ENCODE results near the gene SERPINH1. TPM values are rescaled to one million over a fixed set of nuclear protein-coding genes. Genes with fewer than 3 reads are reported as not detected.

SERPINH1 gene
- total RNA-seq (1 to 10 TPM; 3.5 to 4.1 TPM), total RNA-seq (2.8 to 36.2 (median 18.9) reads per million in 172 experiments)
- polyA plus RNA-seq (2013, experiment 1 of 2): 8.3 TPM
- polyA plus RNA-seq (2013, experiment 2 of 2): 16.6 TPM

DNA sequence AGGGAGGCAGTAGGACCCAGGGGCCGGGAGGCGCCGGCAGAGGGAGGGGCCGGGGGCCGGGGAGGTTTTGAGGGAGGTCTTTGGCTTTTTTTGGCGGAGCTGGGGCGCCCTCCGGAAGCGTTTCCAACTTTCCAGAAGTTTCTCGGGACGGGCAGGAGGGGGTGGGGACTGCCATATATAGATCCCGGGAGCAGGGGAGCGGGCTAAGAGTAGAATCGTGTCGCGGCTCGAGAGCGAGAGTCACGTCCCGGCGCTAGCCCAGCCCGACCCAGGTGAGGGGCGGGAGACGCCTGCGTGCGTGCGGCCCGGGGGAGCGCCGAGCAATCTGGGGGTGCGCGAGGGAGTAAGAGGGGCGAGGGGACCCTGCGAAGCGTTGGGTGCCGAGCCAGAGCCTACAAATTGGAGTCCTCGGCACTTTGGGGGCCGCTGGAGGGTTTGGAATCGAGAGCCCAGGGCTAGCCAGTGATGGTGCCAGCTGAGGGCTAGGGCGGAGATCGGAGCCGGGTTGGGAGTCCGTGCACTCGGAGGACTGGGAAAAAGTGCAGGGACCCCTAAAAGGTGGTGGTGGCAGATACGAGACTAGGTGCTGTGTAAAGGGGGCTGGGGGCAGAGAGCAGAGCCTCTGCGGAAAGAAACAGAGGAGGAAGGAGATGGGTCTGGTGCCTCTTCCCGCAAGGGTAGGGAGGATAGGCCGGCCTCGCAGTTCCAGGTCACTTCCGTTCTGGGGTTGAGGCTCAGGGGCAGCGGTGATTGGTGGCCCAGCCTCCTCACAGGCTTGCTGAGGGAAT is at the start of gene SERPINH1:
Gene SERPINH1, plus strand, starts transcription at position 206 of the 788 bp plus-strand sequence. CDS start 4,097 bp downstream, outside the sequence.
- TF ChIP-seq, protein P1, sequence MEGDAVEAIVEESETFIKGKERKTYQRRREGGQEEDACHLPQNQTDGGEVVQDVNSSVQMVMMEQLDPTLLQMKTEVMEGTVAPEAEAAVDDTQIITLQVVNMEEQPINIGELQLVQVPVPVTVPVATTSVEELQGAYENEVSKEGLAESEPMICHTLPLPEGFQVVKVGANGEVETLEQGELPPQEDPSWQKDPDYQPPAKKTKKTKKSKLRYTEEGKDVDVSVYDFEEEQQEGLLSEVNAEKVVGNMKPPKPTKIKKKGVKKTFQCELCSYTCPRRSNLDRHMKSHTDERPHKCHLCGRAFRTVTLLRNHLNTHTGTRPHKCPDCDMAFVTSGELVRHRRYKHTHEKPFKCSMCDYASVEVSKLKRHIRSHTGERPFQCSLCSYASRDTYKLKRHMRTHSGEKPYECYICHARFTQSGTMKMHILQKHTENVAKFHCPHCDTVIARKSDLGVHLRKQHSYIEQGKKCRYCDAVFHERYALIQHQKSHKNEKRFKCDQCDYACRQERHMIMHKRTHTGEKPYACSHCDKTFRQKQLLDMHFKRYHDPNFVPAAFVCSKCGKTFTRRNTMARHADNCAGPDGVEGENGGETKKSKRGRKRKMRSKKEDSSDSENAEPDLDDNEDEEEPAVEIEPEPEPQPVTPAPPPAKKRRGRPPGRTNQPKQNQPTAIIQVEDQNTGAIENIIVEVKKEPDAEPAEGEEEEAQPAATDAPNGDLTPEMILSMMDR (IDR thresholded peaks at IDR 0.05): no peak
- Histone ChIP-seq H3K27me3 (ENCODE audit: control insufficient read depth in 1 of 2, insufficient read depth in 2 of 2, low read length in 2 of 2) (no peaks in the 10 kb centered on the region), H3K9me3 (ENCODE audit: control insufficient read depth in 1 of 2, insufficient read depth in 1 of 2, low read length in 2 of 2) (no peaks in the 10 kb centered on the region), H3K27ac (ENCODE audit: low read depth in 1 of 2, low read length in 2 of 2) (peak within 1 kb of the TSS; percentile 41 to 79), H3K36me3 (ENCODE audit: insufficient read depth, low read length) (peaks cover 6% of the 10 kb centered on the region), H3K4me1 (ENCODE audit: insufficient read depth, low read length) (peaks cover 42% of the 10 kb centered on the region), H3K4me3 (ENCODE audit: low read length) (peak within 1 kb of the TSS; percentile 93)
- Mint-ChIP-seq H3K36me3 (ENCODE audit: low read depth) (peaks cover 12% of the 10 kb centered on the region), H3K4me3 (peak within 1 kb of the TSS; percentile 99), H3K27me3 (no peaks in the 10 kb centered on the region), H3K9me3 (no peaks in the 10 kb centered on the region), H3K4me1 (ENCODE audit: low read depth) (peaks cover 47% of the 10 kb centered on the region), H3K27ac (peak within 1 kb of the TSS; percentile 94)
- intact Hi-C loops (cut with DNase I, micrococcal nuclease): no loop called here
- ChIA-PET POLR2A (interaction anchor here (0.5 to 2.5 kb wide), 13 partner anchors 9 to 421 kb away, joined by 3 to 16 read pairs (median 3); partner anchors contain the start of genes GDPD5 and UVRAG), CTCF (no interaction called here)
- DNase-seq: peak in 13 of 14 experiments; percentile 22 to 76 (median 49)
- peak; percentile 78 for ATAC-seq (ENCODE audit: poor library complexity)

DNA sequence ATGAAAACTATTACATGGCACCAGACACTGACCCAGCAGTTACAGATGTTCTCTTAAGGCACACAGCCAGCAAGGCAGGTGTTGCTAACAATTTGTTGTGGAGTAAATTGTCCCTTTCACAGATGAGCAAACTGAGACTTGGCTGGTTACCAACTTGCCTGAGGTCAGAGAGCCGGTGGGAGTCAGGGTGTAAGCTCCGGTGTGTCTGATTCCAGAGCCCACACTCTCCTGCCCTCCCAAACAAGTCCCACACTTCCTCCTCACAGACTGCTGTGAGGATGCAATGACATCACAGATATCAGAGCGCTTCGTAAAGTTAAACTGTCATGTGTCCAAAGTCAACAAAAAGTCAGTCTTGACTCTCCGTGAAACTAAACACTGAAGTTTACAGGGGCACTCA is 48.8 kb upstream of the SERPINH1 start:
- H3K9me3 ChIP-seq (ENCODE audit: control insufficient read depth in 1 of 2, insufficient read depth in 1 of 2, low read length in 2 of 2): peaks cover 0 to 5% of the 10 kb centered on the region in 2 experiments
- Mint-ChIP-seq H3K9me3 (no peaks in the 10 kb centered on the region), H3K27ac (peak overlapping the region; percentile 24), H3K4me3 (no peak overlapping the region), H3K27me3 (no peaks in the 10 kb centered on the region), H3K36me3 (ENCODE audit: low read depth) (no peaks in the 10 kb centered on the region), H3K4me1 (ENCODE audit: low read depth) (peaks cover 58% of the 10 kb centered on the region)
- no peak overlapping the region for H3K27ac ChIP-seq (ENCODE audit: low read depth in 1 of 2, low read length in 2 of 2)
- ATAC-seq (ENCODE audit: poor library complexity) (no peak), DNase-seq (no peak)
- peaks cover 61% of the 10 kb centered on the region for H3K4me1 ChIP-seq (ENCODE audit: insufficient read depth, low read length)
- CTCF ChIA-PET: no interaction called here
- intact Hi-C loops (cut with DNase I, micrococcal nuclease): no loop called here
- H3K4me3 ChIP-seq (ENCODE audit: low read length): no peak overlapping the region
- POLR2A ChIA-PET: no interaction called here
- TF ChIP-seq, protein P1 (IDR thresholded peaks at IDR 0.05): no peak
- no peaks in the 10 kb centered on the region for H3K27me3 ChIP-seq (ENCODE audit: control insufficient read depth in 1 of 2, insufficient read depth in 2 of 2, low read length in 2 of 2)
- no peaks in the 10 kb centered on the region for H3K36me3 ChIP-seq (ENCODE audit: insufficient read depth, low read length)

DNA sequence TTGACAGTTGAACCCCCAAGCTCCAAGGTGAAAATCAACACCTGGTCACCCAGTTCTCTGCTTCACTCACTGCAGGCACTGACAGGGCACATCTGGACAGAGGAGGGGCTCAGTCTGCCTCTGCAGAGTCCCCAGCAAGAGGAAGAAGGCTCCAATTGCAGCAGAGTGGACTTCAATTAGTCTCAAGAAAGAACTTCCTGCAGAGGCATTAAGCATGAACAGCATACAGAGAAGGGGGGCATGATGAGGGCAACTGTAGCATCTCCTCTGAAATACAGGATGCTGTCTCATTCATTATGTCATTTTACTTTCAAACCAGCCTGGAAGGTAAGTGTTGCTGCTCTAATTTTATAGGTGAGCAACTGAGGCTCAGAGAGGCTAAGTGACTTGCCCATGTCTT is 47.5 kb upstream of the SERPINH1 start:
- TF ChIP-seq, protein P1 (IDR thresholded peaks at IDR 0.05): no peak
- no peak for DNase-seq
- CTCF ChIA-PET: no interaction called here
- Mint-ChIP-seq H3K27me3 (no peaks in the 10 kb centered on the region), H3K36me3 (ENCODE audit: low read depth) (no peaks in the 10 kb centered on the region), H3K4me3 (no peak overlapping the region), H3K9me3 (no peaks in the 10 kb centered on the region), H3K4me1 (ENCODE audit: low read depth) (peaks cover 57% of the 10 kb centered on the region), H3K27ac (no peak overlapping the region)
- H3K27ac ChIP-seq (ENCODE audit: low read depth in 1 of 2, low read length in 2 of 2): no peak overlapping the region
- H3K4me3 ChIP-seq (ENCODE audit: low read length): no peak overlapping the region
- no peak for ATAC-seq (ENCODE audit: poor library complexity)
- H3K4me1 ChIP-seq (ENCODE audit: insufficient read depth, low read length): peaks cover 54% of the 10 kb centered on the region
- no peaks in the 10 kb centered on the region for H3K27me3 ChIP-seq (ENCODE audit: control insufficient read depth in 1 of 2, insufficient read depth in 2 of 2, low read length in 2 of 2)
- peaks cover 0 to 5% of the 10 kb centered on the region in 2 experiments for H3K9me3 ChIP-seq (ENCODE audit: control insufficient read depth in 1 of 2, insufficient read depth in 1 of 2, low read length in 2 of 2)
- intact Hi-C loops (cut with DNase I, micrococcal nuclease): no loop called here
- POLR2A ChIA-PET: no interaction called here
- no peaks in the 10 kb centered on the region for H3K36me3 ChIP-seq (ENCODE audit: insufficient read depth, low read length)
